Fibroblast of villous mesenchyme (primary cell): ENCODE measurements around the gene ACOX3. TPM values are rescaled to one million over a fixed set of nuclear protein-coding genes. Genes with fewer than 3 reads are reported as not detected.

Experiments used
- DNase-seq: peaks from one replicate; pipeline ENCODE4 v3.0.0-alpha.2; 2010; ENCODE audit warnings: low read depth
- H3K4me3 ChIP-seq: 2 replicates; pipeline ENCODE4 v1.5.1; 2011; ENCODE audit warnings: low read depth, mild to moderate bottlenecking, low read length
- CTCF ChIP-seq: IDR thresholded peaks from 2 replicates; pipeline ENCODE4 v1.5.1; 2012; ENCODE audit warnings: low read depth, mild to moderate bottlenecking, low read length; ENCODE audit not compliant: insufficient read depth
- total RNA-seq: library from RNA; depleted of rRNA; stranded (reverse); fragments of >200 nt; gene quantifications from 2 replicates; pipeline ENCODE4 v1.2.3, GENCODE V29; 2012

Gene ACOX3
- total RNA-seq, 1 donor = 26.8 TPM

GRCh38 chr4:8335848-8336247, 104.7 kb downstream of the ACOX3 start:
- H3K4me3 ChIP-seq = no peak overlapping the region
- no peak for TF ChIP-seq CTCF
- DNase-seq = no peak

- no peak for DNase-seq
- no peak for TF ChIP-seq CTCF
Measured at GRCh38 chr4:8334786-8335460, 105.6 kb downstream of the ACOX3 start.

DNA sequence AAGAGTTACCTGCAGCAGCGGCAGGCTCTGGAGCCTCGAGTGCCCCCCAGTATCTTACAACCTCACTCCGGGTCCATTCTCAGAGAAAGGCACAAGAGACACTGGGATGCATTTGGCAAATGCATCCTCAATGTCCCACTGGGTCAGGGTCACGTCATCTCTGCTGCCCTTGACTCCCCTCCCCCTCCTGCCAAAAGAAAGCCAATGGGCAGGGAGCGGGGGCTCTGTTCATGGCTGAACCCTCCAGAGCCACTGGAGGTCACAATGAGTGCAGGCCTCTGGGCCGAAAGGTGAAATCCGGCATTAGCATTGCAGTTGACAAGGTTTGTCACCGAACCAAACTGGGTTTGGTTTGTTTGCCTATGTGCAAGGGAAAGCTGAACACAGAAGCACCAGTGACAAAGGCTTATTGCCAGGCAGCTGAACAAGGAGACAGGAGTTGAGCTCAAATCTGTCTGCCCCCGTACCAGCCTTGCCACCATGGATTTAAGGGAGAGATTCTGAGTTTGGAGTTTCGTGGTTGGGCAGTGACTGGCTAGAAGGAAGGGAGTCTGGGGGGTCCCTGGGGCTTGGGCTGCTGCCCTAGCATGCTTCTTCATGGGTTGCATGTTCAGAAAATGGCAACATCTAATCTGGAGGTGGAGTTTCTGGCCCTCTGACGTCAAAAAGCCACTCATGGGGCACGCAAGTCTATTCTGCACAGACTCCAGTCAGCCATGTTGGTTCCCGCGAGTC, 106.6 kb downstream of the ACOX3 start:
- no peak for DNase-seq
- TF ChIP-seq CTCF = no peak
- H3K4me3 ChIP-seq = no peak overlapping the region

More at GRCh38 chr4:8334786-8335460, 105.6 kb downstream of the ACOX3 start:
- no peak overlapping the region for H3K4me3 ChIP-seq

DNA sequence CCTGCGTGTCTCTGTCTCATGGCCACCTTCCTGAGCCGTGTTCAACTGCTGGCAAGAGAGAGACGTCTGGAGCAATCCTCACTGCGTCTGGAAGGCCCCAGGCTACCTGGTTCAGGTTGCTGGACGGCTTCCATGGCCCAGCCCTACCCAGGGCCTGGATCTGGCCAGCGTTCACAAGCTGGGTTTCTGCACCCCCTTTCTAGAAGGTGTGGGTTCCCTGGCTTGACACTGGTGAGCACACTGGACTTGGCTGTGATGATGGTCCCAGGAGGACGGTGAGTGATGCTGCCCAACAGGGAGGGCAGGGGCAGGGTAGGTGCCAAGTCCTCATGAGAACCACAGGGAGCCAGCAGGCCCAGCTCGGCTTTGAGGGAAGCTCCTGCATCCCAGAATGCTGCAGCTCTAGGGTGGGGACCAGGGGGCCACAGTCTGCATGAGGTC, 107.6 kb downstream of the ACOX3 start:
- TF ChIP-seq CTCF = no peak
- DNase-seq = no peak
- H3K4me3 ChIP-seq = no peak overlapping the region

DNA sequence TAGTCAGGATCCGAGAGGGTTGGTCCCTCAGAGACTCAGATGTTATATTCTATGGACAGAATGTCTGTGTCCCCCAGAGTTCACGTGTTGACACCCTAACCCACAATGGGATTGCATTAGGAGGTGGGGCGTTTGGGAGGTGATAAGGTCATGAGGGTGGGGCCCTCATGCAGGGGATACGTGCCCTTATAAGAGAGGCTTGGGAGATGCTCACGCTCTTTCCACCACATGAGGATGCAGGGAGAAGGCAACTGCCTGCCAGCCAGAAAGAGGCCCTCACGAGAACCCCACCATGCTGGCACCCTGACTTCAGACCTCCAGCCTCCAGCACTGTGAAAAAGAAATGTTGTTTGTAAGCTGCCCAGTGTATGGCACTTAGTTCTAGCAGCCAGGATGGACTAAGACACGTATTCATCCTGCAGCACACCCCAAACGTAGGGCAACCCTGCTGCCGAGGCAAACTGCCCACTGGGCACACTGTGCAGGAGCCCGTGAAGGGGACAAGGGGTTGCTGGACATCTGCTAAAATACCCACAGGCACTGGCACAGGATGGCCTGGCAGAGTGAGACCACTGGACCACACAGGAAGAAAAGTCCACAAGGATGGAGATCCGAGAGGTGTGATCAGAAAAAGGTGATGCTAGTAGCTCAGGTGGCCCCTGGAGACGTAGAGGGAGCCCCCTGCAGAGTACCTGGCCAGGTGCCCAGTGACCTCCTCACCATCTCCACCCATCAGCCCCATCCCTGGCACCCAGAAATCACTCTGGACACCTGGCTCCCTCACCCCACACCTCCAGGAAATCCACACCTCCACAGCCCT, 108.3 kb downstream of the ACOX3 start:
- H3K4me3 ChIP-seq = no peak overlapping the region
- no peak for DNase-seq
- no peak for TF ChIP-seq CTCF

DNA sequence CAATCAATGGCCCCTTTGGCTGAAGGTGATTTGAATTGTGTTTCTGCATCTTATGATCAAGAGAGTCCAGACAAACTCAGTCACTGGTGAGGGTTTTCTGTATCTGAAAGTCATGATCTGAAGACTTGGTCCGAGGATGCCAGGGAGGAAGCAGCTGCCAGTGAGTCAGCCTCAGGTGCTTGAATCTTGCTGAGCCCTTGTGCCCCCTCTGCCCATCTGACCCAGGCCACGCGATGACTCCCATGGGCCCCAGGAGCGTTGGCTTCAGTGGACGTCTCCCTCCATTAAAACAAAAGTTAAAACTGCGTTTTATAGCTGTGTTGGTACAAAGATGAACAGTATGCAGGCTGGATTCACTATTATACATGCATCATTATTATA, 109.0 kb downstream of the ACOX3 start:
- TF ChIP-seq CTCF = no peak
- no peak for DNase-seq
- H3K4me3 ChIP-seq = no peak overlapping the region
